Stimulated activated CD4-positive, alpha-beta T cell treated with anti-CD3 and anti-CD28 coated beads, Interleukin-2, amount 100 ng/mL, for 48 hours (primary cell): ENCODE data around the gene FLT1.

Source experiments
- DNase-seq, 2 donors: peaks; one replicate each; pipeline ENCODE4 v3.0.0-alpha.2; 2020

FLT1 gene

GRCh38 chr13:28451482-28452217 is 43.3 kb downstream of the FLT1 start:
- no peak for DNase-seq

- no peak for DNase-seq
Observed at GRCh38 chr13:28449826-28450773, 44.8 kb downstream of the FLT1 start.

GRCh38 chr13:28448651-28449358 is 46.1 kb downstream of the FLT1 start:
- DNase-seq = no peak

- no peak for DNase-seq
Observed at GRCh38 chr13:28447989-28448388, 46.9 kb downstream of the FLT1 start.

GRCh38 chr13:28447206-28447605 is 47.7 kb downstream of the FLT1 start:
- DNase-seq = no peak

GRCh38 chr13:28442839-28443238 is 52.1 kb downstream of the FLT1 start:
- no peak for DNase-seq

- no peak for DNase-seq
Observed at GRCh38 chr13:28441529-28441928, 53.4 kb downstream of the FLT1 start.

GRCh38 chr13:28440774-28441504 is 54.0 kb downstream of the FLT1 start:
- no peak for DNase-seq

GRCh38 chr13:28438598-28439334 is 56.2 kb downstream of the FLT1 start:
- DNase-seq = no peak

- DNase-seq = no peak
Observed at GRCh38 chr13:28438067-28438466, 56.9 kb downstream of the FLT1 start.

- DNase-seq = no peak
Observed at GRCh38 chr13:28435917-28436316, 59.0 kb downstream of the FLT1 start.

GRCh38 chr13:28434926-28435325 is 60.0 kb downstream of the FLT1 start:
- no peak for DNase-seq

- DNase-seq = no peak
Observed at GRCh38 chr13:28432816-28433560, 61.9 kb downstream of the FLT1 start.

GRCh38 chr13:28429685-28430290 is 65.1 kb downstream of the FLT1 start:
- DNase-seq = no peak

- DNase-seq = no peak
Observed at GRCh38 chr13:28429096-28429495, 65.8 kb downstream of the FLT1 start.

- no peak for DNase-seq
Observed at GRCh38 chr13:28426381-28426780, 68.5 kb downstream of the FLT1 start.

- DNase-seq = no peak
Observed at GRCh38 chr13:28425793-28426192, 69.1 kb downstream of the FLT1 start.

- no peak for DNase-seq
Observed at GRCh38 chr13:28424541-28424940, 70.4 kb downstream of the FLT1 start.

- no peak for DNase-seq
Observed at GRCh38 chr13:28423010-28423409, 71.9 kb downstream of the FLT1 start.

- DNase-seq = no peak
Observed at GRCh38 chr13:28421676-28422410, 73.1 kb downstream of the FLT1 start.
